HCT116 (cell line): ENCODE measurements around the gene COQ10A. TPM values are rescaled to one million over a fixed set of nuclear protein-coding genes. Genes with fewer than 3 reads are reported as not detected.
A peak's percentile ranks its signal among the peaks of the same experiment; 100 is the strongest.

Source experiments
- ATAC-seq: fragments of 200-7000 bp; cut with Tn5 transposase; 2 replicates; pipeline ENCODE4 v1.9.1; 2020; ENCODE audit warnings: mild to moderate bottlenecking, moderate library complexity
- BruUV-seq: library from RNA; stranded (reverse); fragments of 400-500 nt; replicated peaks from 2 replicates; lab custom pipeline; 2021; lab: Mats Ljungman, UMichigan
- CTCF ChIA-PET: fragments of 300-600 bp; sonication (Branson Sonifier 250); formaldehyde crosslinking; loops from one replicate; lab custom pipeline; 2021; ENCODE audit warnings: antibody characterized with exemption; lab: Charles Lee
- POLR2A ChIA-PET: fragments of 300-600, 350-600 bp; sonication (Branson Sonifier 250); formaldehyde crosslinking; loops from one replicate; lab custom pipeline; 2021; ENCODE audit warnings: antibody characterized with exemption; lab: Charles Lee
- RAD21 ChIA-PET, 2 experiments: fragments of 300-600 bp; sonication (Branson Sonifier 250); formaldehyde crosslinking; loops; one replicate each; lab custom pipeline; 2023; ENCODE audit warnings: low total read pairs in 2 of 2; ENCODE audit not compliant: uncharacterized antibody in 2 of 2, unreplicated experiment in 2 of 2, low non-redundant PET in 1 of 2; lab: Charles Lee
- DNase-seq: peaks from one replicate; pipeline ENCODE4 v3.0.0-alpha.2; 2010; ENCODE audit warnings: low read depth, low spot score
- H2AFZ ChIP-seq: fragments of 200-600 bp; shearing (Covaris generic), sonication (generic); 2 replicates; pipeline ENCODE4 v1.6.1; 2017; ENCODE audit warnings: low read depth, mixed run types, mixed read lengths, antibody characterized with exemption, low read length; ENCODE audit not compliant: poor library complexity, severe bottlenecking
- H3K27ac ChIP-seq: 2 replicates; pipeline ENCODE4 v1.5.1; 2012; ENCODE audit warnings: low read depth, low read length
- H3K27me3 ChIP-seq: fragments of 200-600 bp; sonication (generic); 2 replicates; pipeline ENCODE4 v1.6.1; 2016; ENCODE audit warnings: mixed run types, low read length, mixed read lengths; ENCODE audit not compliant: insufficient read depth
- H3K36me3 ChIP-seq, 2 experiments: fragments of 200-500 bp in 1 of 2; fragments of 200-600 bp in 1 of 2; sonication (Bioruptor generic) in 1 of 2; sonication (generic) in 1 of 2; 2 replicates each; pipeline versions ENCODE4 v1.5.1 to v1.6.1; 2014 to 2016; ENCODE audit warnings: low read length in 2 of 2, inconsistent platforms in 1 of 2, mixed read lengths in 1 of 2, mixed run types in 1 of 2; ENCODE audit not compliant: insufficient read depth in 2 of 2, control insufficient read depth in 1 of 2
- H3K4me1 ChIP-seq, 2 experiments: fragments of 200-600 bp in 1 of 2; sonication (generic) in 1 of 2; 2 replicates each; pipeline versions ENCODE4 v1.5.1 to v1.6.1; 2012 to 2017; ENCODE audit warnings: low read length in 2 of 2, inconsistent platforms in 1 of 2, mild to moderate bottlenecking in 1 of 2, mixed read lengths in 1 of 2, mixed run types in 1 of 2, moderate library complexity in 1 of 2; ENCODE audit not compliant: insufficient read depth in 2 of 2, control insufficient read depth in 1 of 2
- H3K4me2 ChIP-seq: fragments of 200-600 bp; sonication (generic); 2 replicates; pipeline ENCODE4 v1.6.1; 2017; ENCODE audit warnings: mixed run types, low read length, mixed read lengths
- H3K4me3 ChIP-seq, 2 experiments: fragments of 200-600 bp in 1 of 2; sonication (generic) in 1 of 2; replicated peaks in 1 of 2; 2 replicates each; pipeline ENCODE4 v1.5.1; 2011 to 2016; ENCODE audit warnings: low read length in 2 of 2, control low read depth in 1 of 2, low read depth in 1 of 2, mild to moderate bottlenecking in 1 of 2, mixed read lengths in 1 of 2, mixed run types in 1 of 2
- H3K79me2 ChIP-seq: fragments of 200-600 bp; sonication (generic); 2 replicates; pipeline ENCODE4 v1.6.1; 2017; ENCODE audit warnings: mild to moderate bottlenecking, mixed run types, low read length, moderate library complexity, mixed read lengths; ENCODE audit not compliant: insufficient read depth
- H3K9ac ChIP-seq: fragments of 200-600 bp; sonication (generic); 2 replicates; pipeline ENCODE4 v1.6.1; 2016; ENCODE audit warnings: low read length, mixed read lengths
- H3K9me2 ChIP-seq: fragments of 200-600 bp; sonication (generic), shearing (Covaris generic); 2 replicates; pipeline ENCODE4 v1.6.1; 2017; ENCODE audit warnings: mixed run types, mild to moderate bottlenecking, moderate library complexity; ENCODE audit not compliant: insufficient read depth
- H3K9me3 ChIP-seq, 2 experiments: fragments of 200-500 bp in 1 of 2; fragments of 200-600 bp in 1 of 2; sonication (Bioruptor generic) in 1 of 2; sonication (generic) in 1 of 2; 2 replicates each; pipeline ENCODE4 v1.6.1; 2014 to 2017; ENCODE audit warnings: low read length in 2 of 2, mixed read lengths in 2 of 2, inconsistent platforms in 1 of 2, low read depth in 1 of 2, mild to moderate bottlenecking in 1 of 2, mixed run types in 1 of 2, moderate library complexity in 1 of 2; ENCODE audit not compliant: control insufficient read depth in 1 of 2, insufficient read depth in 1 of 2
- H4K20me1 ChIP-seq: fragments of 200-600 bp; sonication (generic), shearing (Covaris generic); 2 replicates; pipeline ENCODE4 v1.6.1; 2017; ENCODE audit warnings: mixed run types, mild to moderate bottlenecking, moderate library complexity; ENCODE audit not compliant: insufficient read depth
- ATF3 ChIP-seq: IDR thresholded peaks from 2 replicates; pipeline ENCODE4 v1.6.1; 2012
- CBX3 ChIP-seq: IDR thresholded peaks from 2 replicates; pipeline ENCODE4 v1.6.1; 2012; ENCODE audit warnings: low read depth
- CTCF ChIP-seq, 3 experiments: fragments of 200-600 bp in 1 of 3; sonication (generic) in 1 of 3; IDR thresholded peaks in 2 of 3; conservative IDR thresholded peaks in 1 of 3; 2 replicates each; pipeline ENCODE4 v1.5.1; 2012 to 2017; ENCODE audit warnings: low read depth in 2 of 3, low read length in 2 of 3, antibody characterized with exemption in 1 of 3, borderline replicate concordance in 1 of 3, control low read depth in 1 of 3, mild to moderate bottlenecking in 1 of 3, mixed read lengths in 1 of 3, mixed run types in 1 of 3, moderate library complexity in 1 of 3; ENCODE audit not compliant: insufficient read depth in 1 of 3
- EGR1 ChIP-seq: IDR thresholded peaks from 2 replicates; pipeline ENCODE4 v1.6.1; 2012; ENCODE audit warnings: low read depth
- ELF1 ChIP-seq: IDR thresholded peaks from 2 replicates; pipeline ENCODE4 v1.6.1; 2012; ENCODE audit warnings: low read depth, borderline replicate concordance
- EZH2phosphoT487 ChIP-seq: fragments of 200-600 bp; IDR thresholded peaks from 2 replicates; pipeline ENCODE4 v1.6.1; 2018; ENCODE audit warnings: antibody characterized with exemption, borderline replicate concordance
- FOSL1 ChIP-seq: IDR thresholded peaks from 2 replicates; pipeline ENCODE4 v1.6.1; 2012; ENCODE audit warnings: low read depth
- JUND ChIP-seq: IDR thresholded peaks from 2 replicates; pipeline ENCODE4 v1.6.1; 2012
- MAX ChIP-seq: IDR thresholded peaks from 2 replicates; pipeline ENCODE4 v1.6.1; 2012
- POLR2AphosphoS5 ChIP-seq: IDR thresholded peaks from 2 replicates; pipeline ENCODE4 v1.6.1; 2011; ENCODE audit warnings: mild to moderate bottlenecking, low read depth, low read length, moderate library complexity
- RAD21 ChIP-seq: IDR thresholded peaks from 2 replicates; pipeline ENCODE4 v1.6.1; 2012; ENCODE audit warnings: low read depth, mild to moderate bottlenecking
- SIN3A ChIP-seq: IDR thresholded peaks from 2 replicates; pipeline ENCODE4 v1.6.1; 2012; ENCODE audit warnings: low read depth
- SRF ChIP-seq: IDR thresholded peaks from 2 replicates; pipeline ENCODE4 v1.6.1; 2012; ENCODE audit warnings: low read depth
- TCF7L2 ChIP-seq: IDR thresholded peaks from 2 replicates; pipeline ENCODE4 v1.7.0; 2011; ENCODE audit warnings: borderline replicate concordance, inconsistent platforms; ENCODE audit not compliant: insufficient read depth, insufficient read length; ENCODE audit errors: extremely low read depth
- YY1 ChIP-seq: IDR thresholded peaks from 2 replicates; pipeline ENCODE4 v1.6.1; 2011; ENCODE audit warnings: low read length, low read depth, moderate library complexity, mild to moderate bottlenecking; ENCODE audit not compliant: insufficient replicate concordance; ENCODE audit errors: extremely low read depth
- ZBTB33 ChIP-seq: IDR thresholded peaks from 2 replicates; pipeline ENCODE4 v1.6.1; 2011; ENCODE audit warnings: mild to moderate bottlenecking, low read length, moderate library complexity; ENCODE audit not compliant: insufficient replicate concordance; ENCODE audit errors: extremely low read depth
- intact Hi-C: fragments of 100-400 bp; cut with micrococcal nuclease; formaldehyde crosslinking; loops from 2 replicates; pipeline ENCODE4 v1.10.0; 2022
- total RNA-seq: library from RNA; stranded (reverse); gene quantifications from one replicate; pipeline ENCODE4 v1.2.1, GENCODE V29; 2021; ENCODE audit not compliant: unreplicated experiment

The COQ10A gene
- total RNA-seq, 1 experiment from 2014 or later: 11.7 TPM

GRCh38 chr12:56315622-56316473 is 49.1 kb downstream of the COQ10A start, which contains the start of gene CNPY2:
TSS of gene CNPY2 (minus strand) at chr12:56315988. CDS start at chr12:56315217, 771 bp downstream.
- Histone ChIP-seq H3K9ac (peak within 1 kb of the TSS; percentile 97), H3K9me3 (no peaks in the 10 kb centered on the region), H3K27me3 (no peaks in the 10 kb centered on the region), H3K27ac (peak within 1 kb of the TSS; percentile 79), H3K4me3 (peak within 1 kb of the TSS; percentile 95 to 99), H3K79me2 (peaks cover 19% of the 10 kb centered on the region), H3K36me3 (peaks cover 6 to 9% of the 10 kb centered on the region in 2 experiments; a peak in 3 of 4 replicates), H3K4me2 (peak within 1 kb of the TSS; percentile 95), H2AFZ (no peak within 1 kb of the TSS), H3K4me1 (peaks cover 6 to 16% of the 10 kb centered on the region in 2 experiments; a peak in 3 of 4 replicates), H3K9me2 (no peaks in the 10 kb centered on the region), H4K20me1 (no peaks in the 10 kb centered on the region)
- no TSS peak for BruUV-seq
- DNase-seq: peak; percentile 99
- RAD21 ChIA-PET: interaction anchor here in 1 of 2 experiments (0.9 to 1.5 kb wide), 2 partner anchors 44 to 148 kb away, joined by 3 to 7 read pairs; partner anchors contain the start of gene STAT2
- peak; percentile 92 for ATAC-seq
- POLR2A ChIA-PET: interaction anchor here (0.9 to 1.7 kb wide), 7 partner anchors 17 to 148 kb away, joined by 3 to 15 read pairs (median 4); partner anchors contain the start of genes PAN2, RNF41 and STAT2
- intact Hi-C loops: loop anchor here (1.0 to 5.0 kb wide), 2 partner anchors 16 to 146 kb away; partner anchors contain the start of gene CS
- CTCF ChIA-PET: interaction anchor here (0.6 to 2.7 kb wide), 9 partner anchors 17 to 321 kb away, joined by 3 to 17 read pairs (median 5); partner anchors contain the start of genes COQ10A, PAN2 and STAT2
- no peak for TF ChIP-seq FOSL1
- peak; percentile 54; the same call in 1 of the 2 replicates for TF ChIP-seq SIN3A
- TF ChIP-seq CTCF (IDR thresholded peaks at IDR 0.05 in 2 of 3, conservative IDR thresholded peaks at IDR 0.05 in 1 of 3; ENCODE audit: borderline replicate concordance in 1 of 3, insufficient read depth in 1 of 3, low read depth in 2 of 3, low read length in 2 of 3): 0 out of 6 replicates have a peak, but pooled peaks of 1 of the 3 experiments have one; percentile 8
- TF ChIP-seq ATF3: no peak
- peak; percentile 94 for TF ChIP-seq ZBTB33
- TF ChIP-seq JUND: no peak
- TF ChIP-seq CBX3: no peak
- TF ChIP-seq ELF1: no peak
- TF ChIP-seq TCF7L2: peak; percentile 70
- no peak for TF ChIP-seq EGR1
- peak; percentile 67 for TF ChIP-seq YY1
- TF ChIP-seq POLR2AphosphoS5: peak; percentile 87
- TF ChIP-seq RAD21: peak; percentile 67
- TF ChIP-seq SRF: no peak
- TF ChIP-seq EZH2phosphoT487: no peak
- peak; percentile 89 for TF ChIP-seq MAX
